ENCODE measurements around the gene SCML1. TPM values are rescaled to one million over a fixed set of nuclear protein-coding genes. Genes with fewer than 3 reads are reported as not detected.

SCML1 gene
- total and polyA plus RNA-seq, 2 of the 8 experiments (the other 6 are each of a cell fraction or from before 2014, with no cell fraction given) = 2.2 to 2.5 TPM

DNA sequence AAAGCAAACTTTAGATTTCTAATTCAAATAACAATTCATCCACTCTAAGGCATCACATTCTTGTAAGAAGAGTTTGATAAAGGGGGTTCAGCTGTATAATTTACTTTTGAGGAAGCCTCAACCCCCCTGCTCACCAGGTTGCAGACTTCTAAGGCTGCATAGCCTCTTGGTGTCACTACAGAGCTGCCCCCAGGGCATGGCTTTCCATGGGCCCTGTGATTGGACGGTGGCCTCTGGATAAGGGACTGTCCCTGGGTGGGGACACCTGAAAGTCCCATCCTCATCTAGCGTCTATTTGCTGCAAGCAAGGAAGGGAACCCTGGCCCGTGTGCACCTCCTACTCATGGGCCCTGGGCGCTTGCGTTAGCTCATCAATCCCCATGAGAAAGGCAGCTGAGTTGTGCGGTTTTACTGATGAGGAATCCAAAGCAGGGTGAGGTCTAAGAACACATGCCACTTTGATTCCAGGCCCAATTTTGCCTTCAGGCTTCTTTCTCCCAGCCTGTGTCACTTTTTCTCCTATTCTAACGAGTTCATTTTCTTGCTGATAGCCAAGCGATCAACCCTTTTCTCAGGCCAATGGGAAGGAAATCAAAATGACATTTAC lies 51.8 kb downstream of the SCML1 start:
- H3K14ac ChIP-seq (ENCODE audit: insufficient read length) = no peak overlapping the region
- H3K79me2 ChIP-seq (ENCODE audit: control insufficient read depth in 1 of 2, insufficient read depth in 2 of 2, low read length in 2 of 2) = no peaks in the 10 kb centered on the region
- H3K4me1 ChIP-seq (replicated peaks in 1 of 4; ENCODE audit: control insufficient read depth in 3 of 4, insufficient read depth in 4 of 4, low read length in 3 of 4) = peaks cover 0 to 3% (median 0%) of the 10 kb centered on the region in 4 experiments; a peak in 1 of 7 replicates
- no peak overlapping the region for H2BK20ac ChIP-seq (ENCODE audit: low read length)
- no peaks in the 10 kb centered on the region for H4K20me1 ChIP-seq (replicated peaks in 1 of 2; ENCODE audit: control insufficient read depth in 1 of 2, insufficient read depth in 2 of 2, low read length in 2 of 2)
- H4K5ac ChIP-seq (ENCODE audit: insufficient read length, low read depth, low read length) = no peak overlapping the region
- H3K79me1 ChIP-seq (ENCODE audit: low read depth, low read length) = no peaks in the 10 kb centered on the region
- H3K27ac ChIP-seq (ENCODE audit: low read depth, low read length) = no peak overlapping the region
- no peak overlapping the region for H4K91ac ChIP-seq (replicated peaks; ENCODE audit: insufficient read length, low read length)
- no peak overlapping the region for H3K56ac ChIP-seq (replicated peaks; ENCODE audit: insufficient read length, low read depth, low read length)
- no peak overlapping the region for H3K4me3 ChIP-seq (ENCODE audit: extremely low read depth in 1 of 4, insufficient read depth in 2 of 4, low read depth in 3 of 4, low read length in 4 of 4)
- no peak overlapping the region for H3K4ac ChIP-seq (replicated peaks; ENCODE audit: insufficient read length, low read depth, low read length)
- no peaks in the 10 kb centered on the region for H3K23me2 ChIP-seq (ENCODE audit: low read depth, low read length)
- no peak overlapping the region for H2BK12ac ChIP-seq (ENCODE audit: low read depth, low read length)
- H4K8ac ChIP-seq (ENCODE audit: extremely low read depth, insufficient read depth, low read length) = no peak overlapping the region
- H3K4me2 ChIP-seq (ENCODE audit: insufficient read depth in 1 of 2, low read depth in 2 of 2, low read length in 2 of 2) = no peak overlapping the region
- H2AK5ac ChIP-seq (ENCODE audit: low read depth, low read length) = no peak overlapping the region
- DNase-seq (ENCODE audit: low read depth in 1 of 2, low spot score in 2 of 2) = no peak
- 70% methylated on average over 5 of the region's 8 CpGs; no CpG with 5 or more reads in 1 of the 2 experiments for WGBS, 2 experiments (ENCODE audit: extremely low coverage in 1 of 2, insufficient coverage in 1 of 2, insufficient read length in 1 of 2, insufficient replicate concordance in 2 of 2, low coverage in 1 of 2, low lambda C conversion rate in 2 of 2, missing lambda C conversion rate in 1 of 2)
- CTCF ChIA-PET (ENCODE audit: partially characterized antibody) = interaction anchor here (0.9 to 2.4 kb wide), 12 partner anchors 10 to 456 kb away, joined by 3 to 11 read pairs (median 4); no protein-coding TSS in a partner anchor
- H3K27me3 ChIP-seq (replicated peaks in 1 of 4; ENCODE audit: control insufficient read depth in 3 of 4, extremely low read depth in 1 of 4, insufficient read depth in 3 of 4, low read length in 3 of 4) = no peaks in the 10 kb centered on the region
- no peaks in the 10 kb centered on the region for H3K36me3 ChIP-seq (ENCODE audit: control insufficient read depth in 2 of 4, insufficient read depth in 4 of 4, low read length in 3 of 4)
- POLR2A ChIA-PET (ENCODE audit: partially characterized antibody) = no interaction called here
- no peak for FAIRE-seq
- no peak overlapping the region for H3K9ac ChIP-seq (replicated peaks in 1 of 4; ENCODE audit: extremely low read depth in 1 of 4, low read depth in 3 of 4, low read length in 3 of 4)
- no peak overlapping the region for H2AFZ ChIP-seq (ENCODE audit: low read length)
- H2BK15ac ChIP-seq (ENCODE audit: low read length) = no peak overlapping the region
- H3K23ac ChIP-seq (ENCODE audit: insufficient read length) = no peak overlapping the region
- no peak overlapping the region for H3K18ac ChIP-seq (ENCODE audit: extremely low read depth, low read length)
- H2BK5ac ChIP-seq (ENCODE audit: low read depth, low read length) = no peak overlapping the region
- peaks cover 0 to 3% of the 10 kb centered on the region in 2 experiments; a peak in 1 of 4 replicates for H3K9me3 ChIP-seq (ENCODE audit: insufficient read depth in 2 of 2, low read depth in 1 of 2, low read length in 1 of 2)
- no peak for TF ChIP-seq EZH2 (IDR thresholded peaks at IDR 0.05; ENCODE audit: low read depth, low read length, severe bottlenecking)
- TF ChIP-seq RAD21 (IDR thresholded peaks at IDR 0.05 in 1 of 2, conservative IDR thresholded peaks at IDR 0.05 in 1 of 2; ENCODE audit: low read depth in 2 of 2, low read length in 2 of 2) = peak; percentile 23 to 30; a peak in 2 of 4 replicates
- no peak overlapping the region for H2BK120ac ChIP-seq (replicated peaks; ENCODE audit: low read depth, low read length)
